Neural cell (in vitro differentiated cells): ENCODE measurements around the gene PF4V1. TPM values are rescaled to one million over a fixed set of nuclear protein-coding genes. Genes with fewer than 3 reads are reported as not detected.

Experiments
- H2AFZ ChIP-seq: fragments of 200-600, 300-800 bp; sonication (generic), shearing (Covaris generic); 2 replicates; pipeline ENCODE4 v1.6.0; 2014; ENCODE audit warnings: low read depth, mild to moderate bottlenecking, antibody characterized with exemption, low read length, moderate library complexity
- H3F3A ChIP-seq: fragments of 200-600 bp; shearing (Covaris generic); 2 replicates; pipeline ENCODE4 v1.6.1; 2016; ENCODE audit warnings: mild to moderate bottlenecking, moderate library complexity, mixed read lengths, antibody characterized with exemption, low read length; ENCODE audit not compliant: insufficient read depth, poor library complexity, severe bottlenecking
- H3K27ac ChIP-seq: fragments of 200-600, 300-800 bp; sonication (generic), shearing (Covaris generic); 2 replicates; pipeline ENCODE4 v1.5.1; 2014; ENCODE audit warnings: mild to moderate bottlenecking, low read length, moderate library complexity
- H3K27me3 ChIP-seq: fragments of 300-800, 200-600 bp; sonication (generic), shearing (Covaris generic); 2 replicates; pipeline ENCODE4 v1.6.0; 2014; ENCODE audit warnings: mild to moderate bottlenecking, low read depth, low read length, moderate library complexity; ENCODE audit not compliant: insufficient read depth
- H3K36me3 ChIP-seq: fragments of 300-800, 200-600 bp; sonication (generic), shearing (Covaris generic); 2 replicates; pipeline ENCODE4 v1.5.1; 2014; ENCODE audit warnings: mild to moderate bottlenecking, antibody characterized with exemption, low read length, moderate library complexity; ENCODE audit not compliant: insufficient read depth
- H3K4me2 ChIP-seq: fragments of 300-800, 200-600 bp; sonication (generic), shearing (Covaris generic); 2 replicates; pipeline ENCODE4 v1.6.0; 2014; ENCODE audit warnings: mild to moderate bottlenecking, low read length
- H3K4me3 ChIP-seq: fragments of 300-800, 200-600 bp; sonication (generic), shearing (Covaris generic); 2 replicates; pipeline ENCODE4 v1.5.1; 2014; ENCODE audit warnings: mild to moderate bottlenecking, low read length, moderate library complexity
- H3K79me2 ChIP-seq: fragments of 200-600 bp; shearing (Covaris generic); replicated peaks from 2 replicates; pipeline ENCODE4 v1.6.0; 2014; ENCODE audit warnings: mild to moderate bottlenecking, low read length, moderate library complexity; ENCODE audit not compliant: insufficient read depth
- H3K9ac ChIP-seq: fragments of 300-800, 200-600 bp; sonication (generic), shearing (Covaris generic); 2 replicates; pipeline ENCODE4 v1.6.1; 2016; ENCODE audit warnings: mild to moderate bottlenecking, low read length, mixed read lengths
- H3K9me2 ChIP-seq: fragments of 200-600 bp; shearing (Covaris generic); 2 replicates; pipeline ENCODE4 v1.6.1; 2016; ENCODE audit warnings: mild to moderate bottlenecking, low read length, mixed read lengths; ENCODE audit not compliant: insufficient read depth
- H3K9me3 ChIP-seq: fragments of 200-600, 300-800 bp; sonication (generic), shearing (Covaris generic); 2 replicates; pipeline ENCODE4 v1.6.1; 2016; ENCODE audit warnings: mild to moderate bottlenecking, mixed run types, low read length, moderate library complexity, mixed read lengths
- H4K20me1 ChIP-seq: fragments of 200-600 bp; shearing (Covaris generic); 2 replicates; pipeline ENCODE4 v1.6.1; 2016; ENCODE audit warnings: mild to moderate bottlenecking, mixed run types; ENCODE audit not compliant: insufficient read depth
- CTCF ChIP-seq: fragments of 450-650 bp; IDR thresholded peaks from 2 replicates; pipeline ENCODE4 v1.5.1; 2014; ENCODE audit warnings: antibody characterized with exemption, mild to moderate bottlenecking, moderate library complexity; ENCODE audit not compliant: poor library complexity, severe bottlenecking
- EP300 ChIP-seq: fragments of 450-650 bp; conservative IDR thresholded peaks from 2 replicates; pipeline ENCODE4 v1.6.1; 2014; ENCODE audit warnings: antibody characterized with exemption, mild to moderate bottlenecking, moderate library complexity; ENCODE audit not compliant: poor library complexity, severe bottlenecking
- EZH2 ChIP-seq: fragments of 200-600, 300-800 bp; shearing (Covaris generic), sonication (generic); IDR thresholded peaks from 2 replicates; pipeline ENCODE4 v1.6.1; 2014; ENCODE audit warnings: antibody characterized with exemption, low read length, borderline replicate concordance, mild to moderate bottlenecking; ENCODE audit not compliant: insufficient read depth, poor library complexity, severe bottlenecking
- MXI1 ChIP-seq: fragments of 450-650 bp; conservative IDR thresholded peaks from 2 replicates; pipeline ENCODE4 v1.6.1; 2014; ENCODE audit warnings: antibody characterized with exemption, mild to moderate bottlenecking; ENCODE audit not compliant: poor library complexity, severe bottlenecking
- POLR2AphosphoS5 ChIP-seq: IDR thresholded peaks from 2 replicates; pipeline ENCODE4 v1.6.1; 2012
- RAD21 ChIP-seq: fragments of 450-650 bp; conservative IDR thresholded peaks from 2 replicates; pipeline ENCODE4 v1.6.1; 2014; ENCODE audit warnings: antibody characterized with exemption, mild to moderate bottlenecking, moderate library complexity
- REST ChIP-seq: IDR thresholded peaks from 2 replicates; pipeline ENCODE4 v1.6.1; 2012; ENCODE audit warnings: borderline replicate concordance
- SMC3 ChIP-seq: fragments of 450-650 bp; conservative IDR thresholded peaks from 2 replicates; pipeline ENCODE4 v1.6.1; 2014; ENCODE audit warnings: antibody characterized with exemption, mild to moderate bottlenecking, moderate library complexity; ENCODE audit not compliant: poor library complexity
- TAF1 ChIP-seq: IDR thresholded peaks from 2 replicates; pipeline ENCODE4 v1.6.1; 2012; ENCODE audit warnings: low read depth
- polyA plus RNA-seq: library from polyadenylated mRNA; depleted of rRNA; stranded (reverse); fragments of >200 nt; gene quantifications from 2 replicates; pipeline ENCODE4 v1.2.3, GENCODE V29; 2014

Gene PF4V1
- polyA plus RNA-seq, 1 donor from 2014 or later, result not detected

GRCh38 chr4:73836373-73837279 is 16.5 kb upstream of the PF4V1 start, which contains the start of gene CXCL6:
Gene CXCL6 (plus strand): TSS chr4:73836678. CDS start chr4:73836751, 73 bp downstream.
- no peak within 1 kb of the TSS for H3K9ac ChIP-seq
- no peaks in the 10 kb centered on the region for H3K79me2 ChIP-seq
- H4K20me1 ChIP-seq, result no peaks in the 10 kb centered on the region
- peaks cover 17% of the 10 kb centered on the region for H3K27me3 ChIP-seq
- no peak within 1 kb of the TSS for H2AFZ ChIP-seq
- H3F3A ChIP-seq, result no peaks in the 10 kb centered on the region
- H3K4me2 ChIP-seq, result no peak within 1 kb of the TSS
- peak within 1 kb of the TSS; percentile 60 for H3K4me3 ChIP-seq
- H3K27ac ChIP-seq, result no peak within 1 kb of the TSS
- TF ChIP-seq EP300 (no peak), REST (no peak), TAF1 (no peak), SMC3 (no peak), POLR2AphosphoS5 (no peak), MXI1 (no peak), EZH2 (no peak), CTCF (no peak), RAD21 (no peak)
- no peaks in the 10 kb centered on the region for H3K9me2 ChIP-seq
- no peaks in the 10 kb centered on the region for H3K9me3 ChIP-seq
- H3K36me3 ChIP-seq, result no peaks in the 10 kb centered on the region

GRCh38 chr4:73839071-73839470 is 14.0 kb upstream of the PF4V1 start:
- H4K20me1 ChIP-seq, result no peaks in the 10 kb centered on the region
- no peak overlapping the region for H3K9ac ChIP-seq
- no peaks in the 10 kb centered on the region for H3F3A ChIP-seq
- no peak overlapping the region for H2AFZ ChIP-seq
- no peak overlapping the region for H3K4me2 ChIP-seq
- no peaks in the 10 kb centered on the region for H3K9me2 ChIP-seq
- no peak overlapping the region for H3K4me3 ChIP-seq
- H3K36me3 ChIP-seq, result no peaks in the 10 kb centered on the region
- no peaks in the 10 kb centered on the region for H3K9me3 ChIP-seq
- TF ChIP-seq POLR2AphosphoS5 (no peak), RAD21 (no peak), TAF1 (no peak), SMC3 (no peak), REST (no peak), EZH2 (no peak), EP300 (no peak), MXI1 (no peak), CTCF (no peak)
- H3K27ac ChIP-seq, result no peak overlapping the region
- no peaks in the 10 kb centered on the region for H3K79me2 ChIP-seq
- H3K27me3 ChIP-seq, result peaks cover 17% of the 10 kb centered on the region
